Raji (cell line): ENCODE measurements around the gene LST1.

Source experiments
- POLR2A ChIP-seq: IDR thresholded peaks from 2 replicates; pipeline ENCODE4 v1.6.1; 2011; ENCODE audit warnings: low read depth, low read length, control low read depth; ENCODE audit not compliant: insufficient read depth

LST1 gene

GRCh38 chr6:31575335-31575901, 10.7 kb upstream of the LST1 start, which contains the start of gene TNF:
Gene TNF (plus strand): TSS chr6:31575565. CDS start chr6:31575742, 177 bp downstream.
- TF ChIP-seq POLR2A, result peak; percentile 98

DNA sequence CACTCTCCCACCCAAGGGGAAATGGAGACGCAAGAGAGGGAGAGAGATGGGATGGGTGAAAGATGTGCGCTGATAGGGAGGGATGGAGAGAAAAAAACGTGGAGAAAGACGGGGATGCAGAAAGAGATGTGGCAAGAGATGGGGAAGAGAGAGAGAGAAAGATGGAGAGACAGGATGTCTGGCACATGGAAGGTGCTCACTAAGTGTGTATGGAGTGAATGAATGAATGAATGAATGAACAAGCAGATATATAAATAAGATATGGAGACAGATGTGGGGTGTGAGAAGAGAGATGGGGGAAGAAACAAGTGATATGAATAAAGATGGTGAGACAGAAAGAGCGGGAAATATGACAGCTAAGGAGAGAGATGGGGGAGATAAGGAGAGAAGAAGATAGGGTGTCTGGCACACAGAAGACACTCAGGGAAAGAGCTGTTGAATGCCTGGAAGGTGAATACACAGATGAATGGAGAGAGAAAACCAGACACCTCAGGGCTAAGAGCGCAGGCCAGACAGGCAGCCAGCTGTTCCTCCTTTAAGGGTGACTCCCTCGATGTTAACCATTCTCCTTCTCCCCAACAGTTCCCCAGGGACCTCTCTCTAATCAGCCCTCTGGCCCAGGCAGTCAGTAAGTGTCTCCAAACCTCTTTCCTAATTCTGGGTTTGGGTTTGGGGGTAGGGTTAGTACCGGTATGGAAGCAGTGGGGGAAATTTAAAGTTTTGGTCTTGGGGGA, 10.0 kb upstream of the LST1 start:
- no peak for TF ChIP-seq POLR2A

DNA sequence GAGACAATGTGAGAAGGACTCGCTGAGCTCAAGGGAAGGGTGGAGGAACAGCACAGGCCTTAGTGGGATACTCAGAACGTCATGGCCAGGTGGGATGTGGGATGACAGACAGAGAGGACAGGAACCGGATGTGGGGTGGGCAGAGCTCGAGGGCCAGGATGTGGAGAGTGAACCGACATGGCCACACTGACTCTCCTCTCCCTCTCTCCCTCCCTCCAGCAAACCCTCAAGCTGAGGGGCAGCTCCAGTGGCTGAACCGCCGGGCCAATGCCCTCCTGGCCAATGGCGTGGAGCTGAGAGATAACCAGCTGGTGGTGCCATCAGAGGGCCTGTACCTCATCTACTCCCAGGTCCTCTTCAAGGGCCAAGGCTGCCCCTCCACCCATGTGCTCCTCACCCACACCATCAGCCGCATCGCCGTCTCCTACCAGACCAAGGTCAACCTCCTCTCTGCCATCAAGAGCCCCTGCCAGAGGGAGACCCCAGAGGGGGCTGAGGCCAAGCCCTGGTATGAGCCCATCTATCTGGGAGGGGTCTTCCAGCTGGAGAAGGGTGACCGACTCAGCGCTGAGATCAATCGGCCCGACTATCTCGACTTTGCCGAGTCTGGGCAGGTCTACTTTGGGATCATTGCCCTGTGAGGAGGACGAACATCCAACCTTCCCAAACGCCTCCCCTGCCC, 9.0 kb upstream of the LST1 start:
- 0 out of 2 replicates have a peak, but pooled peaks have one; percentile 16 for TF ChIP-seq POLR2A

GRCh38 chr6:31577579-31577966, 8.5 kb upstream of the LST1 start:
- no peak for TF ChIP-seq POLR2A

- no peak; the same call in 1 of the 2 replicates for TF ChIP-seq POLR2A
These were observed 7.6 kb upstream of the LST1 start for GRCh38 chr6:31578184-31579118.

- TF ChIP-seq POLR2A, result no peak
These were observed 7.0 kb upstream of the LST1 start for GRCh38 chr6:31579119-31579505.

GRCh38 chr6:31579546-31580437, 6.3 kb upstream of the LST1 start:
- TF ChIP-seq POLR2A, result peak; percentile 47; the same call in 1 of the 2 replicates

- TF ChIP-seq POLR2A, result no peak
These were observed 5.7 kb upstream of the LST1 start for GRCh38 chr6:31580438-31580740.

- peak; percentile 68 for TF ChIP-seq POLR2A
These were observed 5.2 kb upstream of the LST1 start for GRCh38 chr6:31580807-31581433.

GRCh38 chr6:31581434-31582229, 4.4 kb upstream of the LST1 start:
- no peak for TF ChIP-seq POLR2A

- TF ChIP-seq POLR2A, result peak; percentile 89
These were observed 3.8 kb upstream of the LST1 start, which contains the start of gene LTB for GRCh38 chr6:31582230-31582643. Gene LTB (minus strand): TSS chr6:31582424. CDS start chr6:31582417, 7 bp downstream.

DNA sequence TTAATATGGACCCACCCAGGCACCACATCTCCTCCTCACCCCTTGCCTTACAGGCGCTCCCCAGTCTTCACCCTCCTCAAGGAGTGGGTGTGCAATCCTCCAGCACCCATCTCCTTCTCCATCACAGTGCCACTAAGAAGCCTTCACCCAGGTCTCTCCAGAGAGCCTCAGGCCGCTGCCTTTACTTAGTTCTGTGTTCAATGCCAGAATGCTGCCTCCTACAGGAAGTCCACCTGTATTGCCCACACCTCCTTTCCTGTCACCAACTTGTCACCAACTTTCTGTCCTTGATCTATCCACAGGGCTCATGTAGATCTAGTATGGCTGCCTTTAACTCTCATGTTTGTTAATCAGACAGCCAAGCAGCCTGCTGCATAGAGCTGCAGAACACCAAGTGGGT, 586 bp upstream of the LST1 start:
- TF ChIP-seq POLR2A, result no peak; the same call in 1 of the 2 replicates
